ENCODE measurements around the gene REXO4. TPM values are rescaled to one million over a fixed set of nuclear protein-coding genes. Genes with fewer than 3 reads are reported as not detected.

Gene REXO4
- total RNA-seq, 4 donors from 2014 or later: 12.1 to 21.9 (median 16.0) TPM

DNA sequence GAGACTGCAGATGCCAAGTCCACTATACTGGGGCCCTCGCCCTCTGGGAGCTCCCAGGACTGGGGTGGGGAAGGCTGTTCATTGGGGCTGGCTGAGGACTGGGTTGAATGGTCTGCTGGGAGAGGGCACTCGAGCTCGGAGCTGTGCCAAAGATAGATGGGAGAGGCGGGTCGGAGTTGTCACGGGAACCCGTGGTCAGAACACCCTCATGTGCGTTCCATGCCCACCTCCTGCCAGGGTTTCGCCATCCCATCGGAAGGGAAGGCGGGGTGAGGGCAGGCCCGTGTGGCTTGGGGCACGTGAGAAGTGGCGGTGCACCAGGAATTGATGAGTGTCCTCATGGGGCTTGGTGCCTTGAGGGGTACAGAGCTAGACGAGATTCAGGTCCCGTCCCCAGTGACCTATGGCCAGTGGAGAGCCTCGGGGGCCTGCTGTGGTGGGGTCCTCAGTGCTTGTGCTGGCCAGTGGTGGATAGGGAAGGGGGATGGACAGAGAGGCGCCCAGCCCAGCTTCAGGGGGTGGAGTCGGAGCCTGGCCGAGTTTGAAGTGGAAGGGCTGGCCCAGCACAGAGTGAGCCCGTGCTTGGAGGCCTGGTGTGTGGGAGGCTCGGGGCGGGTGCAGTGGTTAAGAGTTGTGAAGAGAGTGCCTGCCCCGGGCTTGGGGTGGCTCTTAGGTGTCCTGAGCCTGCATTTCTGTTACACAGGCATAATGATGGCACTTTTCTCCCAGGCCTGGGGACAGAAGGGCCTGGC is 46.2 kb upstream of the REXO4 start:
- Histone ChIP-seq H3K27ac (no peak overlapping the region), H3K4me3 (no peak overlapping the region), H3K9me3 (no peaks in the 10 kb centered on the region), H3K36me3 (no peaks in the 10 kb centered on the region), H3K4me1 (peaks cover 2 to 20% (median 13%) of the 10 kb centered on the region in 4 donors), H3K27me3 (no peaks in the 10 kb centered on the region)
- DNase-seq: no peak
- 81% methylated on average over 24 of the region's 24 CpGs; no CpG with 5 or more reads in 1 of the 2 donors for WGBS, 2 donors (ENCODE audit: low coverage in 1 of 2)
- in situ Hi-C loops (cut with MboI; ENCODE audit: low pct_ligation_motif_present in 1 of 4, low pct_unique_long_range_greater_than_20kb in 1 of 4, low sequenced_read_pairs in 3 of 4) (no loop called here), intact Hi-C loops (cut with DNase I; ENCODE audit: low total_unique reads) (no loop called here)
- no peak for TF ChIP-seq EP300 (IDR thresholded peaks at IDR 0.05; ENCODE audit: low read depth)
- no peak for TF ChIP-seq POLR2A (IDR thresholded peaks at IDR 0.05)
- no peak for TF ChIP-seq POLR2AphosphoS5 (IDR thresholded peaks at IDR 0.05)
- TF ChIP-seq, protein P1, sequence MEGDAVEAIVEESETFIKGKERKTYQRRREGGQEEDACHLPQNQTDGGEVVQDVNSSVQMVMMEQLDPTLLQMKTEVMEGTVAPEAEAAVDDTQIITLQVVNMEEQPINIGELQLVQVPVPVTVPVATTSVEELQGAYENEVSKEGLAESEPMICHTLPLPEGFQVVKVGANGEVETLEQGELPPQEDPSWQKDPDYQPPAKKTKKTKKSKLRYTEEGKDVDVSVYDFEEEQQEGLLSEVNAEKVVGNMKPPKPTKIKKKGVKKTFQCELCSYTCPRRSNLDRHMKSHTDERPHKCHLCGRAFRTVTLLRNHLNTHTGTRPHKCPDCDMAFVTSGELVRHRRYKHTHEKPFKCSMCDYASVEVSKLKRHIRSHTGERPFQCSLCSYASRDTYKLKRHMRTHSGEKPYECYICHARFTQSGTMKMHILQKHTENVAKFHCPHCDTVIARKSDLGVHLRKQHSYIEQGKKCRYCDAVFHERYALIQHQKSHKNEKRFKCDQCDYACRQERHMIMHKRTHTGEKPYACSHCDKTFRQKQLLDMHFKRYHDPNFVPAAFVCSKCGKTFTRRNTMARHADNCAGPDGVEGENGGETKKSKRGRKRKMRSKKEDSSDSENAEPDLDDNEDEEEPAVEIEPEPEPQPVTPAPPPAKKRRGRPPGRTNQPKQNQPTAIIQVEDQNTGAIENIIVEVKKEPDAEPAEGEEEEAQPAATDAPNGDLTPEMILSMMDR (IDR thresholded peaks at IDR 0.05): no peak

DNA sequence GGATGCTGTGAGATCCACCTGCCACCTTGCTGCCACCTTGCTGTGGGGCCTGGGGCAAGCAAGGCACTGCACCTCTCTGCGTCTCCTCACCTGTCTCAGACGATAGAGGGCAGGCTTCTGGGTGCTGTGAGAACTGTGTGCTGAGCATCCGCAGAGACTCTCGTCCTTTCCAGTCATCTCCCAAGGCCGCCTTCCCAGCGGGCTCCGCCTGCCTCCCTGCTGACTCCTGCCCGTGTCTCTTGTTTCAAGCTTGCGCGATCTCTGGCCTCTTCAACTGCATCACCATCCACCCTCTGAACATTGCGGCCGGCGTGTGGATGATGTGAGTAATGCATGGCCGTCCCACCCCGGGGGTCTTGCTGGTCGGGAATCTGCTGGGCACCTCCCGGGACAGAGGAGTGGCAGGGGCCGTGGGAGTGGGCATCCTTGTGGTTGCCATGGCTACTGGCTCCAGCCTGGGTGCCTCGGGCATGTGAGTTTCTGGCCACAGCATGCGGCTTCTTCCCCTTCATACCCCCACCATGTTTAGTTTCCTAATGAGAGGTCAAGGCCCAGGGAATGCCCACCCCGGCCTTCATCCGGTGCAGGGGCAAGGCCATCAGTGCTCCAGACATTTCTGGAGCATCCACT is 45.5 kb upstream of the REXO4 start:
- DNase-seq: no peak
- in situ Hi-C loops (cut with MboI; ENCODE audit: low pct_ligation_motif_present in 1 of 4, low pct_unique_long_range_greater_than_20kb in 1 of 4, low sequenced_read_pairs in 3 of 4): no loop called here
- 88% methylated on average over 22 of the region's 22 CpGs; no CpG with 5 or more reads in 1 of the 2 donors for WGBS, 2 donors (ENCODE audit: low coverage in 1 of 2)
- Histone ChIP-seq H3K36me3 (no peaks in the 10 kb centered on the region), H3K27ac (no peak overlapping the region), H3K9me3 (no peaks in the 10 kb centered on the region), H3K4me3 (no peak overlapping the region), H3K27me3 (no peaks in the 10 kb centered on the region), H3K4me1 (peaks cover 2 to 25% (median 15%) of the 10 kb centered on the region in 4 donors)
- TF ChIP-seq, protein P1 (IDR thresholded peaks at IDR 0.05): peak in 3 of 5 experiments; percentile 8 to 23 (median 15)
- no peak for TF ChIP-seq EP300 (IDR thresholded peaks at IDR 0.05; ENCODE audit: low read depth)
- intact Hi-C loops (cut with DNase I; ENCODE audit: low total_unique reads): no loop called here

DNA sequence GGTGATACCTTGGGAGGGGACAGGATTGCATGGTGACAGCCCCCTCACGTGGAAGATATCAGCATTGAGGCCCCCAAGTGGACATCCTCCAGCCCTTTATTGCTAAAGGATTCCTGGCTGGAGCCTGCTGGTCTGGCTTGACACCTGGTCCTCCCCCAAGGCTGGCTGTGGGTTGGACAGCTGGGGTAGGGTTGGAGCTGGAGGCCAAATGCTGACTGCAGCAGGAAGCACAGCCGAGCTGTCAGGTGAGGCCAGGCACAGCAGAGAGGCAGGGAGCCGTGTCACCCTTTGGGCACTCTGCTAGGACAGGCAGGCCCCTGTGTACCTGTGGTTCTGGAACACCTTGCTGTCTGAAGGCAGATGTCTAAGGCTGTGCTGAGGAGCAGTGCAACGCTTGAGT is 44.2 kb upstream of the REXO4 start:
- intact Hi-C loops (cut with DNase I; ENCODE audit: low total_unique reads) (no loop called here), in situ Hi-C loops (cut with MboI; ENCODE audit: low pct_ligation_motif_present in 1 of 4, low pct_unique_long_range_greater_than_20kb in 1 of 4, low sequenced_read_pairs in 3 of 4) (no loop called here)
- no peaks in the 10 kb centered on the region for H3K9me3 ChIP-seq
- H3K27ac ChIP-seq: no peak overlapping the region
- peaks cover 2 to 25% (median 15%) of the 10 kb centered on the region in 4 donors for H3K4me1 ChIP-seq
- no peaks in the 10 kb centered on the region for H3K27me3 ChIP-seq
- H3K36me3 ChIP-seq: no peaks in the 10 kb centered on the region
- WGBS, 2 donors (ENCODE audit: low coverage in 1 of 2): 69% methylated on average over 4 of the region's 4 CpGs; no CpG with 5 or more reads in 1 of the 2 donors
- TF ChIP-seq EP300 (IDR thresholded peaks at IDR 0.05; ENCODE audit: low read depth) (no peak), POLR2AphosphoS5 (IDR thresholded peaks at IDR 0.05) (no peak), POLR2A (IDR thresholded peaks at IDR 0.05) (no peak)
- TF ChIP-seq, protein P1 (IDR thresholded peaks at IDR 0.05): no peak
- no peak overlapping the region for H3K4me3 ChIP-seq
- no peak for DNase-seq

DNA sequence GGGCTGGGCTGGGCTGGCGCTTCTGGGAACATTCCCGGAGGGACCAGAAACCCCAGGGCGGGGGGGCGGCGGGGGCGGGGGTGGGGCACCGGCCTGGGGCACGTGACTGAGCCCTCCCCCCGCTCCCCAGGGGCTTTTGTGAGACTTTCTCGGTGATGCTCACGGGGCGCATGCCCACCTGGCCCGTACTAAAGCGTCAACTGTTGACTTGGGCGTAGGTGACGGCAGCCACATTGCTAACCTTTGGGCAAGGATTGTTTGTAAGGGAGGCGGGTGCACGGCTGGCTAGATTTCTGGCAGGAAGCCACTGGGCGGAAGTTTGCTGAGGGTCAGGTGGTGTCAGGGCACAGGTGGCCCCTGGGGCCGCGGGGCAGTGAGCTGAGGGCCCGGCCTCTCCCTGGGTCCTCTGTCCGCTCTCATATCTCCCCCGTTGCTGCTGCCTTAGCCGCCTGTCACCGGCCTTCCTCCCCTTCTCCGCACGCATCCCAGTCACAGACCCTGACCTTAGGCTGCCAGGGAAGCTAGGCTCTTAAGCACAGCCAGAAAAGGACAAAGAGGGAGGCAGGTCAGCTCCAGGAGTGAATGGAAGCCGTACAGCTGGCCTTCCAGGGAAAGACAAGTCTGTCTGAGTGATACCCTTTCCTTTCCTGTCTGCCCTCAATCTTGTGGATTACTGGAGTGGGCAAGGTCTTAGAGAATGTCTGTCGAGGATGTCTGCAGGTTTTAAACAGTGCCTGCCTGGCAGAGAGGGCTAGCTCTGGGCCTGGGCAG is 42.8 kb upstream of the REXO4 start:
- intact Hi-C loops (cut with DNase I; ENCODE audit: low total_unique reads): no loop called here
- Histone ChIP-seq H3K27ac (peak overlapping the region; percentile 94 to 97 (median 95)), H3K36me3 (no peaks in the 10 kb centered on the region), H3K27me3 (no peaks in the 10 kb centered on the region), H3K4me3 (peak overlapping the region; percentile 70 to 83 (median 76)), H3K4me1 (peaks cover 2 to 25% (median 15%) of the 10 kb centered on the region in 4 donors), H3K9me3 (no peaks in the 10 kb centered on the region)
- peak; percentile 89 for DNase-seq
- peak in 2 of 3 donors; percentile 29 to 51 for TF ChIP-seq POLR2AphosphoS5 (IDR thresholded peaks at IDR 0.05)
- TF ChIP-seq EP300 (IDR thresholded peaks at IDR 0.05; ENCODE audit: low read depth): no peak
- peak; percentile 42 for TF ChIP-seq POLR2A (IDR thresholded peaks at IDR 0.05)
- in situ Hi-C loops (cut with MboI; ENCODE audit: low pct_ligation_motif_present in 1 of 4, low pct_unique_long_range_greater_than_20kb in 1 of 4, low sequenced_read_pairs in 3 of 4): no loop called here
- 14% methylated on average over 26 of the region's 30 CpGs; no CpG with 5 or more reads in 1 of the 2 donors for WGBS, 2 donors (ENCODE audit: low coverage in 1 of 2)

All from transverse colon (tissue), 4 donors.